ENCODE data around the gene PRR20A.

GRCh38 chr13:57191667-57192066 is 50.9 kb downstream of the PRR20A start:
- TF ChIP-seq SIN3A (IDR thresholded peaks at IDR 0.05; ENCODE audit: borderline replicate concordance, insufficient read depth, low read length): no peak
- TF ChIP-seq TAF1 (IDR thresholded peaks at IDR 0.05; ENCODE audit: borderline replicate concordance, insufficient read depth, low read length): no peak
- TF ChIP-seq POLR2AphosphoS5 (IDR thresholded peaks at IDR 0.05; ENCODE audit: low read depth, low read length): no peak
- no peak for TF ChIP-seq REST (IDR thresholded peaks at IDR 0.05; ENCODE audit: insufficient read depth in 1 of 2, low read depth in 2 of 2, low read length in 2 of 2)
- no peak for TF ChIP-seq FOXP2 (optimal IDR thresholded peaks at IDR 0.05; ENCODE audit: borderline replicate concordance, extremely low read depth, extremely low read length, insufficient read depth)

Data from PFSK-1 (cell line).